HG03045 (cell line): ENCODE data around the gene RFX8.

ENCODE experiments used
- ATAC-seq: cut with Tn5 transposase; IDR thresholded peaks from one replicate; pipeline ENCODE4 v1.9.1; 2021; ENCODE audit warnings: mild to moderate bottlenecking, moderate library complexity; ENCODE audit not compliant: unreplicated experiment

RFX8 gene

DNA sequence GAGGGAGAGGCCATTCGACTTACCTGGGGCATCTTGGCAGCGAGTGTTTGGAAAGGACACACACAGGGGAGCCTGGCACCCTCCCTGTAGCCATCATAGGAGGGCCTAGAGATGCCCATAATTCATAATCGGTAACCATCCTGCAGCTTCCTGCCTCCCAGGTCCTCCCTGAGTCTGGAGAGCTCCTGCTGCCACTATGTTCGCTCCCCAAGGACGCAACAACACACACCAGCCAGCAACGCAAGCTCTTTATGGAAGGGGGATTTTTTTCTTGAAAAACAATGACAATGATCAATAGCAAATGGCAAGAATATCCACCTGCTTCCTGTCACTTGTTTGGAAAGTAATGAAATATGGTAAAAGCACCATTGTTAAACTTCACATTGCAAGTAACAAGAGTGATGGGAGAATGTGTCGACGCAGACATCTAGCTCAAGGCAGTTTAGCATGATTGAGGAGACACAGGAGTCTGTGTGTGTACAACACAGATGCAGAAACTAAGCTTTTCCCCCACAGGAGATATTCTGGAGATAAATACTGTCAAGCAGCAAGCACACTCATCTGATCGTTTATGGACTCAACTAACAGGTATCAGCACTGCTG, 62.7 kb downstream of the RFX8 start:
- no peak for ATAC-seq

DNA sequence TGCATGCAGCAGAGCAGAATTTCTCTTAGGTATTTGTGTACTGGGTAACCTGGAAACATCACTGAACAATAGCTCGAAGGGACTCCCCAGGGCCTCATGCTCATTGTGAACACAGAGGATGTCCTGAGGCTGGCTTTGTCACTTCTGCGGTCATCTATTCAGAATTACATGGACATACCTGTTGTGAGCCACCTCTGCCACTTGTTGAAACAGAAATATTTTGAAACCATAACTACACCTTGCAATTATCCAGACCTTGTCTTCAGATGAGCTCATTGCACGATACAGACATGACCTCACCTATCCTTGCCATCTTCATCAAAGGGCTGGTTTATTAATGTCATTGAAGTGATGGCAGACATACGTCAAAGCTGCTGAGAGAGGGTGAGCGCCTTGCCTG, 64.2 kb downstream of the RFX8 start:
- no peak for ATAC-seq

DNA sequence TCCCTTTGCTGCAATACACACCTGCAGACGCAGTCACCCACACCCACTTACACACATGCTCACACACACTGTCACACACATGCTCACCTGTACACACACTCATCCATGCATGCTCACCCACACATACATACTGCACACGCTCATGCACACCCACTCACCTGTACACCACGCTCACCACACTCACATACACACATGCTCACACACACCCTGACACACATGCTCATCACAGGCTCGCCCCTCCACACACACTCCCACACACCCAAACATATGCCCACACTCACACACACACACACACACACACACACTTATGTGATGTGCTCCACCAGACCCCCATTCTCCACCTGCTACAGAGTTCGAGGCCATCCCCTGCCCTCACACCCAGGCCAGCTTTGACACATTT, 64.8 kb downstream of the RFX8 start:
- ATAC-seq: no peak

DNA sequence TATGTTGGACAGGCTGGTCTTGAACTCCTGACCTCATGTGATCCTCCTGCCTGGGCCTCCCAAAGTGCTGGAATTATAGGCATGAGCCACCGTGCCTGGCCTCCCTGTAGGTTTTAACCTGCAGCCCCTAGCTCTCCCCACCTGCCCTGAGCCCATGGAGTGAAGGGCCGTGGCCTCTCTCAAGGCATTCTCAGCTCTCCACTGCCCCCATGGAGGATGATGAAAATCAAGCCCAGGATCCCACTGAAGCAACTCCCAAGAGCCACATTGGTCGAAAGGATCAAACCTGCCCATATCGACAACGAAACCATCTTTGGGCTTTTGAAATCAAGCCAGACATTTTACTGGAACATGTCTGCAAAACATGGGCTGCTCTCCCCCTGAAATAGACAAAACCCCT, 65.2 kb downstream of the RFX8 start:
- ATAC-seq: no peak

DNA sequence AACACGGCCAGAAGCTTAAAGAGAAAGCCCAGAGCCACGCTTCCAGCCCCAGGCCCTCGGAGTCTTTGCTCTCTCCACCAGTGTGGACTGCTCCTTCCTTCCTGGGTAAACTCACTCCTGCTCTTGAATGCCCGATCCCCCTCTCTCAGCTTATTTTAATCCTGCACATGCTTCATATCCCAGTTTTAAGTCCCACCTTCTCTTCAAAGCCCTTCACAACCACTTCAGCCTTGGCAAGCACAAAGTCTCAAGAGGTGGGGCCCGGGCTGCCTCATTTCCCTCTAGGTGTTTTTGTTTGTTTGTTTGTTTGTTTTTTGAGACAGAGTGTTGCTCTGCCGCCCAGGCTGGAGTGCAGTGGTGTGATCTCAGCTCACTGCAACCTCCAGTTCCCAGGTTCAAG, 66.0 kb downstream of the RFX8 start:
- no peak for ATAC-seq

DNA sequence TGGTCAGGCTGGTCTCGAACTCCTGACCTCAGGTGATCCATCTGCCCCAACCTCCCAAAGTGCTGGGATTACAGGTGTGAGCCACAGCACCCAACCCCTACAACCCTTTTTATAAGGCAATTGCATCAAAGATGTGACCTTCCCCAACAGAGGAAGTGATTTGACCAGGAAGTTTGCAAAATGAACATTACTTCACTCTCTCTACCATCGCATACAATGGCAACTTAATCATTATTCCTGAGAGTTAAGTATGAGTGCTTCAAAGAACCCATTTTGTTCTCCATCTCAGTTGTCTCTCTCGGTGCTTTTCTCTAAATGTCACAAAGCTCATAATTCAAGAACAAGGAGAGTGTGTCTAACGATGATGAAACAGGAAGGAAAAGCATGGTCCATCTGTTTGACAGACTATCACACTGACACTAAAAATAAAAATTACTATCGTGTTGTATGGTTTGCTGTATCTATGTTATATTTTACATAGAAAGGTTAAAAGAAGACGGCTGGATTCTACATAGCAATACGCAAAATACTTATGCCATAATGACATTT, 69.5 kb downstream of the RFX8 start:
- no peak for ATAC-seq

DNA sequence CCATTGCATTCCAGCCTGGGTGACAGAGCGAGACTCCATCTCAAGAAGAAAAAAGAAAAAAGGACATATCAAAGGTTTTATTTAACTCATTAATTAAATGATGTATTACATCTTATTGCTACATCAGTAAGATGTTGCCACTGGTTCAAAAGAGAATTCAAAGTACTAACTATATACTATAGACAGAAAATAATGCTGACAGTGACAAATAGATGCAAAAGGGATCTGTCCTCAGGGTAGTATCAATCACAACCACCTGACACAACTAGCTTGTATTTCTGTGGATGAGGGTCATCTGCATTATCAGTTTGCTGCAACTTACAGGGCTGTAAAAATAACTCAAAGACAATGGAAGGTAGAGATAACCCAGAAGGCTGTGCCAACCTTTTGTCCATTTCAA, 71.2 kb downstream of the RFX8 start:
- ATAC-seq: no peak

DNA sequence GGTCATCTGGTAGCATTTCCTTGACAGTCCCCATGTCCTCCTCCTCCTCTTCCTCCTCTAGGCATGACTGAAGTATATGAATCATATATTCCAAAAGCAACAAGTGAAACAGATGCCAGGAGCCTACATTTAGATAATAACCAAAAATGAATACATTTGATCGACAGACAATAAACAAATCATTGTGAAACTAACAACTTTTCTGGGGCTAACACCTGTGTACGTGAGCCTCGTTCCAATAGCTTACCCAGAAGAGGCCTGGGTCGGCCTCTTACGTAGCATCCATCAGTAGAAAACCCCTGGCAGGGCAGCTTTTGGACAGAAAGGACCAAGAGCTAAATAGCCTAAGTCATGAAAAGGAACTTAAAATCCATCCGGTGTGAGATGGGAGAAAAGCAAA, 72.3 kb downstream of the RFX8 start:
- no peak for ATAC-seq

DNA sequence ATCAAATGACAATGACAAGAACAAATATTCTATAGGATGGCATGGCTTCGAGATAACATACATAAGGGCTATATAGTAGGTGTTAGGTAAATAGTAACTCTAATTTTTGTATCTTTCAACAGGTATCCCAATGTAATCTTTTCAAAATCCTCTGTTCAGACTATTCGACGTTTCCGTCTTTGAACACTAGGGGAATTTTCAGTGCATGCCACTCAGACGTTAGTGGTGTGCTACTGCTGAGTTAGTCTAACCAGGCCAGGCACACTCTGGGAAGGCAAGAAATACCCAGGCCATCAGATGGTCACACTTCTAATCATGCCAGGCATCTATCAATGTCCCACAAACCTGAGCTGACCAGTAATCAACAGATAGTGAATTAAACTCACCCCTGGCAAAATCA, 73.0 kb downstream of the RFX8 start:
- no peak for ATAC-seq

DNA sequence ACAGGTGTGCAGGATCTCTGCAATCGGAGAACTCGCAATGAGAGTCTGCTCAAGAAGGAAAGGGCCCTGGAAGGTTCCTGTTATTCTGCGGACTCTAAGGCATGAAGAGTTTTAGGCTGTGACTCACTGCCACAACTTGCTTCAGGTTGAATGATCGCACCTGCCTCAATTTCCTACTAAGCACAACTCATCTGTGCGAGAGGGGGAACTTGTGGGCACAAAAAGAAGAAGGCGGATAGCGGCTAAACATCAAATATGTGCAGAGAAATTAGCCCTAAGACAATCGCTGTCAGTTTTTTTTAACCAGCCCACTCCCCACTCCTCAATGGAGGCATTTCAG, 73.6 kb downstream of the RFX8 start:
- no peak for ATAC-seq

DNA sequence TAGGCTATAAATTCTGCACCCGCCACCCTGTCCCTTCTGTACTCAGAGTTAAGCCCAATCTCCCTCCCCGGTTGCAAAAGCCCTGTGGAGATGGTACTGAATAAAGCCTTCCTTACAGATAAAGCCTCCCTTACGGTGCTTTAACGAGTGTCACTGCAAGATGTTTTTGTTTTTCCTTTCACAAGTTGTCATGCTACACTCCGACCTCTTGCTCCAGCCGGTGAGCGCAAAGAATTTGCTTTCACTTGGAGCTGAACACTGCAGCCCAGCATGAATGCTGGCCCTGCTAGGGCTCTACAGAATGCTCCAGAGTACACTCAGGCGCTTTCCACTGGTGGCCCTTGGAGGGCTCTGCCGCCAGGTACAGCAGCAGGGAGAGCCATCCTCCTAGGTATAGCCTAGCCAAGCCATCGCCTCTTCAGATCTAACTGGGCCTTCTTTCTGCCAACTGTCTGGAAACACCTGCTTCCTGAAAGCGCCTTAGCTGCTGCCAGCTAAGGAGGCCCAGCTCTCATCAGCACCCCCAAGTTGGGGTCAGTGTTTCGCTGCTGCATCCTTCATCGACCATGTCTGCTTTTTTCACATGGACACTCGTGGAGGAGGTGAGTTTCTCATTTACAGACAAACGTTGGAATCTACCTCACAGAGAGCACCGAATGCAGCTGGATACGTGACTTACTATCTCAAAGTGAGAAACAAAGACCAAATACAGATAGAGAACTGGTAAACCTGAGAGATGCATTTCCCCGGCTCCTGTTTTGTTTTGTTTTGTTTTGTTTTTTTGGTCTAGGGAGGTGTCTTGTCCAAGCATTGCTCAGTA, 74.2 kb downstream of the RFX8 start:
- no peak for ATAC-seq

DNA sequence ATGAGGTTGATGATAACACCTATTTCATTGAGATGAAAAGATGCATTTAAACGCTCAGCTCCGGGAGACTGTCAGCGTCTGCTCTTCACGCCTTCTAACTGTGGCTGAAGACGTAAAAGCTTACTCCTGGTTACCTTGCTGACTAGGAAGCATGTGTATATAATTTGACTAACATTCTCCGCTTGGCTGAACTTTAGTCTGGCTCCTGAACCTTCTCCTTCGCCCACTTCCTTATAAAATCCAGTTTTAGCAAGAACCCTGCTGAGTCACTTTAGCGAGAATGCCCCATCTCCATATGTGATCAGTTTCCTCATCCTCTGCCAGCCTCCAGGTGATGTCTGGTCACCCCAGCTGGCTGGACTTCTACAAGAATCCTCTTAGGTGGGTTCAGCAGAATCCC, 74.9 kb downstream of the RFX8 start:
- ATAC-seq: no peak

DNA sequence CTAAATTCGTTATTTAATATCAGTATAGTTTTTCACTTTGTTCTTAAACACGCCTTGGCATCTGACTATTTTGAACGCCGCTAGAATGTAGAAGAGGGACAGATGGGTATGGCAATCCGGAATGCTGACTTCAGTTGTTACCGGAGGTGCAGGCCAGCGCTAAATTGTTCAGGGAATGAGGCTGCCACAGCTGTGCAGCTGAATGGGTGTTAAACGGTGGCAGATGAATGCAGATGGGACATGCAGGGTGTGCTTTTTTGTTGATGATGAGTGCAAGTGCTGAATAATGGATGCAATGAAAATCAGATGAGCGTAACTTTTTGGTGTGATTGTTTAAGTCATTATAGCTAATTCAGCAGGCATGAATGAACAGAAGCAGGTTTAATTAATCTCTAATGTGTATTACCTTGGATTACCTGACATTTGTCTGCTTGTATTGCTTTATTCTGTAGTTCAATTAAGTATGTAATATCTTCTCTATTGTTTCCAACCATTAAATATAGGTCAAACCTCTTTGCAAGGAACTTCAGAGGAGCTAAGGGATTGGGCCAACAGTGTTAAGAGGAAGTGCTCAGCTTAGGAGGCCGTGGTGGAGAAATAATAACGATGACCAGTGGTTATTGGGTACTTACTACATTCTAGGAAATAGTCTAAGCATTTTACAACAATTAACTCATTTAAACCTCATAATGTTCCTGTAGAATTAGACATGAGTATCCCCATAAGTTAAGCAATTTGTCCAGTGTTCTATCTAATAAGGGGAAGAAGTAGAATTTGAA, 75.7 kb downstream of the RFX8 start:
- ATAC-seq: no peak

DNA sequence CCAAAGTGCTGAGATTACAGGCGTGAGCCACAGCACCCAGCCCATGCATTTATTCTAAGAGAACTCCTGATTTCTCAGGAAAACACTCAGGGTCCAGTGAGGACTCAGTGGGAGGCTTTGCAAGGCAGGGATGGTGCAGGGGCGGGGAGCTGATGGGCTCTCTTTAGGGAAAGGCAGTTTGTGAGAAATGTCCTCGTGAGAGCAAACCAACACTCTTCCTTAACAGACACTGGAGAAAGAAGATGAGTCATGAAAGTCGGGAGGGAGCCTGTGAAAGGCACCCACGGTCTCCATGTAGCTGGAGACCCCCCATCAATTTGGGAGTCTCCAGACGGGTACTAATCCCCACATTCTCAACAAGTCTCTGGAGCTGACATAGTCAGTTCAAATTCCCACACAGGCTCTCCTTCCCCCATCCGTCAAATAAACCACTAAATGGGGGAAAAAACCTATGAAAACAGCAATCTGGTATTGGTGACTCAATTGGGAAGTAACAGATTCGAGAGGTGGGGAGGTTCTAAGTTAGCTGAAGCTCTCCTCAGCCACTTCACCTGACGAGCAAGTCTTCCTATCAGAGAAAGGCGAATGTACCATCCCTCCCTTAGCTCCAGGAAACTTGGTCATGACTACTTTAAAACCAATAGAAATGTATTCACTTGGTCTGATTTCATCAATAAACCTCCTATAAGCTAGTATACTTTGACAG, 76.6 kb downstream of the RFX8 start:
- no peak for ATAC-seq

DNA sequence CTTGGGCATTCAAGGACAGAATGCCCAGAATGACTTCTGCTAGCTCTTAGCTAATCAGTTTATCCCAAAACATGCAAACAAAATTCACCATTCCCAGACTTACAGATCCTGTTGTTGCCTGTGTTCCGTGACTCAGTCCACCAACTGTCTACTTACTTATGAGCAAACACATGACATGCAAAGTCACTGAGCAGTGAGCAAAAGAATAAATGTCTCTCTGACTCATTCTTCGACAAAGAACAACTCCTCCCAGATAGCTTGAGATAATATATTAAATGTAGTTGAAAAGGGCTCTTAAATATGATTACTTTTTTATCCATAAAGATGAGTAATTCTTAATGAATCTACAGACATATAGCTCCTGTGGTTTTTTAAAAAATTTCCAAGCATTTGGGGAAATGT, 78.6 kb downstream of the RFX8 start:
- ATAC-seq: no peak

DNA sequence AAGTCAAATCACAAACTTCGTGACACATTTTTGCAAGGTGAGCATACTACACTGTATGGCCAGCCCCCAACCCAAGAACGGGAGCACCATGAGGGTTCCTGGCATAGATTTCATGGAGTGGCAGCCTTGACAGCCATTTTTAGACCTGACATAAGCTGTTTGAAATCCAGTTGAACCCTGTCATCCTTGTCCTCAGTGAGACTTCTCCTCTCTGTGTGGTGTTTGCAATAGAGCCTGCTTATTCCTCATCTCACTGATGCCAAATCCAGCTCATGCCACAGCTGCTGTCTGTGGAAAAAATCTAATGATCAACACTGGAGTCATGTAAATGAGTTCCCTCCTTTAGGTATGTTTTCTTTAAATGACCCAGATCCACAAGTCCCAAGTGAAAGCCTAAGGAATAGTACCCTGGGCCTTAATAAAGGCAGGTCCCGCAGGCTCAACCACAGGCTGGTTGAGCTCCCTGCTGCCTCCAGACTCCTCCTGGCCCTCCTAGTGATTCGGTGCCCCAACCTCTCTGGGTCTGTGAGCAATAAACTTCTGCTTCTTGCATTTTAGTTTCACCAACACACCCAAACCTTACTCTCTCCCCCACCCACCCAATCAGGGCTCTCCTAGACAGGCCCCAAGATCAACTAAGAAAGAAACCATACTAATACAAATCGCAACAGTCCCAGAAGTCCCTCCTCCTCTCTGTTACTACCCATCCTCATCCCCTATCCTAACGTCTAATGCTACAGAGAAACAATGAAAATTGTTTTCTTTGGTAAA, 79.2 kb downstream of the RFX8 start:
- no peak for ATAC-seq

DNA sequence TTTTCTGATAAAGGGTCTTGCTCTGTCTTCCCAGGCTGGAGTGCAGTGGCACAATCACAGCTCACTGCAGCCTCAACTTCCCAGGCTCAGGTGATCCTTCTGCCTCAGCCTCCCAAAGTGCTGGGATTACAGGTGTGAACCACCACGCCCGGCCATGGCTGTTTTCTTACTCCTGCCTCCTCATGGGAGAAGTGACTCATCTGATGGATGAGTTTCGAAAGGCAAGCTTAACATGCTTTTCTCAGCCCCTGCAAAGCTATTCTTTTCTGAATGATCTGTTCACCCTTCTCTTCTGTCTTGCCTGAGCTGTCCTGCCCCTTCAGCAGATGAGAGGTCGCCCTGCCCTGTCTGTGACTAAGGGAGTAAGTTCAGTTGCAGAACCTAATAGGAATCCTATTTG, 86.7 kb downstream of the RFX8 start:
- ATAC-seq: no peak

DNA sequence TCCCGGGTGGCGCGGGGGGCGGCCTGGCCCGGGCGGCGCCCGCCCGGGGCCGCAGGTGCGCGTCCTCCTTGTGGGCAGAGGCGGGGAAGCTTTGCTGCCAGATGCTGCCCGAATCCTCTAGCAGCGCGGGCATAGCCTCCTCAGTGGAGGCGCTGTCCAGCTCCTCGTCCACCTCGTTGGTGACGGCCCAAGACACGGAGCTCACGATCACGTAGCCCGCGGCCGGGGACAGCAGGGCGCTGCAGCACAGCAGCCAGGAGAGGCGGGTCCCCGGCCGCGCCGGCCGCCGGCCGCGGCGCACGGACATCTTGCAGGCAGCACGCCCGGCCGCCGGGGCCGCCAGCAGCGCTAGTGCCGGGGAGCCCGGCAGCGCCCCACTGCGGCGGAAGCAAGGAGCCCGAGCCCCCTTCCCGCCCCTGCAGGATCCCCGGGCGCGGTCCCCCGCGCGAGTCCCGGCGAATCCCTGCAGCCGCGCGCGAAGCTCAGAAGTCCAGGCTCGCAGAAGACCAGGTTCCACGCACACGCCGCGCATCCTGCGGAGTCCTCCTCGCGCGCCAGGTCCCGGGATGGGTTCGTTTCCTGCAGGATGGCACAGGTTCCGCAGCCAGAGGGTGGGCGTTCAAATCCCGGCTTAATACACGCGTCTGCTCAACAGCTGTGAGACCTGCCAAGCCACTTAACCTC, 87.6 kb downstream of the RFX8 start, which contains the start of gene CREG2:
CREG2 (minus strand) TSS at position 353 of the 684 bp plus-strand sequence; CDS start at position 307, 46 bp downstream.
- ATAC-seq: no peak

DNA sequence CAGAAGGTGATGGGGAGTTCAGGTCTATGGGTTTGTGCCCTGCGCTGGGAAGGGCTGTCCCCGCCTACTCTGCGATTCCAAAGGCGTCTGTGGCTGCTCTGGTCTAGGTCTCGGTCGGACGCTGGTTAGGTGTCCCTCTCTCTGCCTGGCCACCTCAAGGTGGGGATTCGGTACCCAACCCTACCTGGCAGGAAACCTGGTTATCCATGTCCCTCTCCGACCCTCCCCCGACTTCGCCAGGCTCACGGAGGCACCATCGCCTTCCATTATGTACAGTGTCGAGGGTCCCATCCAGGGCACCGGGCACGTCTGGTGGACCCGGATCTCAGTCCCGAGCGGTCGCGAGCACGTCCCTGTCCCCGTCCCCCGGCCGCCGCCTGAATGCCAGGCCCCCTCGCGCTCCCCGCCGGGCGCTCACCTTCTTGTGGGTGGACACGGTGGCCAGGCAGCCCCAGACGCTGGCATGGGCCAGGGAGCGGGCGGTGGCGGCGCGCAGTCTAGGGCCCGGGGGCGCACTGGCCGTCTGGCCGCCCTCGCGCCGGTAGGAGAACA, 88.2 kb downstream of the RFX8 start:
- no peak for ATAC-seq
